Natural killer cell (primary cell): ENCODE data around the gene IL19. TPM values are rescaled to one million over a fixed set of nuclear protein-coding genes. Genes with fewer than 3 reads are reported as not detected.

Experiments used
- ATAC-seq, 3 donors: fragments of 150-1000 bp in 2 of 3; fragments of 200-7000 bp in 1 of 3; cut with Tn5 transposase; 1 replicate in 1 of 3; 2 replicates in 2 of 3; pipeline ENCODE4 v1.10.0; 2021; ENCODE audit warnings: mild to moderate bottlenecking in 2 of 3, moderate library complexity in 2 of 3
- DNase-seq, 2 donors: peaks; one replicate each; pipeline versions ENCODE4 v3.0.0 to v3.0.0-alpha.2; 2013 to 2021; ENCODE audit warnings: mixed read lengths in 1 of 2
- H3K27ac ChIP-seq: one replicate; pipeline ENCODE4 v1.5.1; 2013; ENCODE audit warnings: mild to moderate bottlenecking, low read length
- H3K27me3 ChIP-seq: one replicate; pipeline ENCODE4 v1.6.1; 2013; ENCODE audit warnings: low read length; ENCODE audit not compliant: control insufficient read depth, insufficient read depth
- H3K36me3 ChIP-seq: one replicate; pipeline ENCODE4 v1.6.1; 2013; ENCODE audit warnings: low read length; ENCODE audit not compliant: control insufficient read depth, insufficient read depth
- H3K4me1 ChIP-seq: one replicate; pipeline ENCODE4 v1.6.1; 2013; ENCODE audit warnings: low read length; ENCODE audit not compliant: control insufficient read depth, insufficient read depth
- H3K4me3 ChIP-seq: one replicate; pipeline ENCODE4 v1.5.1; 2013; ENCODE audit warnings: low read length
- H3K9me3 ChIP-seq: one replicate; pipeline ENCODE4 v1.6.1; 2013; ENCODE audit warnings: low read length; ENCODE audit not compliant: control insufficient read depth, insufficient read depth
- H3K27ac Mint-ChIP-seq, 2 donors: one replicate each; pipeline ENCODE4 v1.8.0; 2022; ENCODE audit warnings: mild to moderate bottlenecking in 2 of 2, mixed read lengths in 2 of 2, moderate library complexity in 1 of 2
- H3K27me3 Mint-ChIP-seq, 2 donors: one replicate each; pipeline ENCODE4 v1.8.0; 2022; ENCODE audit warnings: low read depth in 2 of 2, mixed read lengths in 2 of 2
- H3K36me3 Mint-ChIP-seq: one replicate; pipeline ENCODE4 v1.8.0; 2022; ENCODE audit warnings: mixed read lengths
- H3K4me1 Mint-ChIP-seq, 2 donors: one replicate each; pipeline ENCODE4 v1.8.0; 2022; ENCODE audit warnings: mixed read lengths in 2 of 2
- H3K4me3 Mint-ChIP-seq: one replicate; pipeline ENCODE4 v1.8.0; 2022; ENCODE audit warnings: mild to moderate bottlenecking, moderate library complexity, mixed read lengths
- H3K9me3 Mint-ChIP-seq, 2 donors: one replicate each; pipeline ENCODE4 v1.8.0; 2022; ENCODE audit warnings: mixed read lengths in 2 of 2
- CTCF ChIP-seq: fragments of 200-600 bp; IDR thresholded peaks from one replicate; pipeline ENCODE4 v1.8.0; 2022; ENCODE audit warnings: antibody characterized with exemption
- WGBS: methylation state at CpG from one replicate; pipeline ENCODE4 v1.1.7; 2013; ENCODE audit warnings: missing lambda C conversion rate; ENCODE audit not compliant: insufficient coverage; 5-methylcytosine and 5-hydroxymethylcytosine counted together
- intact Hi-C: fragments of 100-400 bp; cut with micrococcal nuclease; formaldehyde crosslinking; loops from one replicate; pipeline ENCODE4 v1.14.2; 2022
- total RNA-seq, 4 donors: library from RNA; stranded (reverse); fragments of 120-200 nt in 1 of 4; gene quantifications; one replicate each; pipeline versions ENCODE4 v1.2.3 to v1.2.4, GENCODE V29; 2013 to 2022

Gene IL19
- total RNA-seq, 3 donors from 2014 or later (not counting 1 experiment from before 2014, with no cell fraction given), result not detected

- Mint-ChIP-seq H3K4me3 (no peak overlapping the region), H3K9me3 (no peaks in the 10 kb centered on the region), H3K36me3 (no peaks in the 10 kb centered on the region), H3K27ac (no peak overlapping the region), H3K4me1 (peaks cover 50 to 61% of the 10 kb centered on the region in 2 donors), H3K27me3 (peaks cover 35 to 82% of the 10 kb centered on the region in 2 donors)
- DNase-seq (no peak), ATAC-seq (no peak)
- Histone ChIP-seq H3K27me3 (peaks cover 3% of the 10 kb centered on the region), H3K9me3 (no peaks in the 10 kb centered on the region), H3K36me3 (no peaks in the 10 kb centered on the region), H3K4me3 (no peak overlapping the region), H3K27ac (no peak overlapping the region), H3K4me1 (peaks cover 40% of the 10 kb centered on the region)
- WGBS, result 89% methylated on average over 1 of the region's 3 CpGs
- TF ChIP-seq CTCF, result no peak
- intact Hi-C loops, result loop anchor here (5.0 kb wide), 1 partner anchor 51 kb away; no protein-coding TSS in a partner anchor
Observed at GRCh38 chr1:206788487-206789050, 18.0 kb downstream of the IL19 start.

DNA sequence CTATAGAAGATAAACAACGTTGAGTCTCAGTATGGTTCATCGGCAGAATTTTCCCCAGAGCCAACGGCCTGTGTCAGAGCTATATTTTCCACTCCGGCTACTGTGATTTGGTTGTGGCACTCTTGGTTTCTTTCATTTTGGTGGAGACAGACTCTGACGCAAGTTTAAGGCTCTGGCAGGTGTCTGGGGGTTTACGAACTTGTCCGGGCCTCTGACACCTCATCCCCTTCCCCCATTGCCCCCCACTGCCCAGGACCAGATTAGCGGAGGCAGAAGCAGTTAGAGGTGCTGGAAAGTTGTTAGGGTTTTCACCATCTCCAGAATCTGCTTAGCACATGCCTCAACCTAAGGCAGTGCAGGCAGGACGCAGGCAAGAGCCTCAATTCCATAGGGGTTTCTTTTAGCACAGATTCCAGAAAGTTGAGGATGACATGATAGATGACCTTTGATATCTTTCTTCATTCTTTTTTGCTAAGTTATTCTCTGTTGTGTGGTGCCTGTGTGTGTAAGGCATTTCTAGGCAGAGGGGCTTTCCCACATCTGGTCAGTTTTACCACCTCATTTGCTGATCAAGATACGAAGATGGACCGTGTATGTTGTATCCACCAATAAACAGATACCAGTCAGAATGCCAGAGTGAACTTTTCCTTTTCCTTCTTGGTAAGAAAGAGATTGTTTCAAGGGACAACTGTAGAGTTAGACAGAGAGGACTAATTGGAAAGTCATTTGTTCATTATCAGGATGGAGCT is 20.1 kb downstream of the IL19 start:
- no peak for TF ChIP-seq CTCF
- no peaks in the 10 kb centered on the region for H3K27me3 ChIP-seq
- H3K4me3 Mint-ChIP-seq, result no peak overlapping the region
- H3K4me1 Mint-ChIP-seq, result peaks cover 39 to 50% of the 10 kb centered on the region in 2 donors
- H3K36me3 ChIP-seq, result no peaks in the 10 kb centered on the region
- DNase-seq (no peak), ATAC-seq (no peak)
- 75% methylated on average over 7 of the region's 11 CpGs for WGBS
- H3K4me1 ChIP-seq, result peaks cover 32% of the 10 kb centered on the region
- H3K4me3 ChIP-seq, result no peak overlapping the region
- intact Hi-C loops, result no loop called here
- no peaks in the 10 kb centered on the region for H3K9me3 Mint-ChIP-seq
- H3K9me3 ChIP-seq, result no peaks in the 10 kb centered on the region
- no peaks in the 10 kb centered on the region for H3K36me3 Mint-ChIP-seq
- H3K27me3 Mint-ChIP-seq, result peaks cover 34 to 78% of the 10 kb centered on the region in 2 donors
- no peak overlapping the region for H3K27ac ChIP-seq
- H3K27ac Mint-ChIP-seq, result no peak overlapping the region

- WGBS, result 82% methylated on average over 16 of the region's 16 CpGs
- no peak for TF ChIP-seq CTCF
- no peaks in the 10 kb centered on the region for H3K27me3 ChIP-seq
- H3K4me1 Mint-ChIP-seq, result peaks cover 18 to 26% of the 10 kb centered on the region in 2 donors
- intact Hi-C loops, result no loop called here
- H3K27me3 Mint-ChIP-seq, result peaks cover 28 to 63% of the 10 kb centered on the region in 2 donors
- H3K9me3 Mint-ChIP-seq, result no peaks in the 10 kb centered on the region
- H3K4me1 ChIP-seq, result peaks cover 25% of the 10 kb centered on the region
- H3K36me3 ChIP-seq, result no peaks in the 10 kb centered on the region
- H3K9me3 ChIP-seq, result no peaks in the 10 kb centered on the region
- ATAC-seq (no peak), DNase-seq (no peak)
- no peak overlapping the region for H3K27ac Mint-ChIP-seq
- H3K4me3 Mint-ChIP-seq, result no peak overlapping the region
- no peak overlapping the region for H3K27ac ChIP-seq
- no peak overlapping the region for H3K4me3 ChIP-seq
- no peaks in the 10 kb centered on the region for H3K36me3 Mint-ChIP-seq
Observed at GRCh38 chr1:206792939-206793607, 22.5 kb downstream of the IL19 start.
